CD4-positive, alpha-beta T cell (primary cell): ENCODE results near the gene VSNL1. TPM values are rescaled to one million over a fixed set of nuclear protein-coding genes. Genes with fewer than 3 reads are reported as not detected.

Source experiments
- ATAC-seq: fragments of 200-7000 bp; cut with Tn5 transposase; one replicate; pipeline ENCODE4 v1.10.0; 2022; ENCODE audit warnings: mild to moderate bottlenecking; ENCODE audit not compliant: poor library complexity
- CTCF ChIA-PET: fragments of 350-600 bp; sonication (Branson Sonifier 250); formaldehyde crosslinking; loops from one replicate; lab custom pipeline; 2021; ENCODE audit warnings: antibody characterized with exemption, inconsistent platforms; lab: Charles Lee
- POLR2A ChIA-PET: fragments of 350-600 bp; sonication (Branson Sonifier 250); formaldehyde crosslinking; loops from one replicate; lab custom pipeline; 2021; ENCODE audit warnings: antibody characterized with exemption, inconsistent platforms; lab: Charles Lee
- DNase-seq, 14 experiments: peaks; one replicate each; pipeline ENCODE4 v3.0.0-alpha.2; 2013 to 2020; ENCODE audit warnings: mixed read lengths in 2 of 14
- H3K27ac ChIP-seq, 2 donors: one replicate each; pipeline versions ENCODE4 v1.5.1 to v1.7.0; 2013; ENCODE audit warnings: low read length in 2 of 2, low read depth in 1 of 2, mild to moderate bottlenecking in 1 of 2
- H3K27me3 ChIP-seq, 2 experiments: 1 replicate in 1 of 2; 2 replicates in 1 of 2; pipeline versions ENCODE4 v1.6.1 to v1.7.0; 2013; ENCODE audit warnings: low read length in 2 of 2, control low read depth in 1 of 2, mild to moderate bottlenecking in 1 of 2, moderate library complexity in 1 of 2; ENCODE audit not compliant: insufficient read depth in 2 of 2, control insufficient read depth in 1 of 2
- H3K36me3 ChIP-seq: one replicate; pipeline ENCODE4 v1.6.1; 2013; ENCODE audit warnings: low read length, control low read depth; ENCODE audit not compliant: insufficient read depth
- H3K4me1 ChIP-seq: one replicate; pipeline ENCODE4 v1.6.1; 2013; ENCODE audit warnings: low read length, control low read depth; ENCODE audit not compliant: insufficient read depth
- H3K4me3 ChIP-seq: one replicate; pipeline ENCODE4 v1.5.1; 2013; ENCODE audit warnings: mild to moderate bottlenecking, low read length, moderate library complexity
- H3K9me3 ChIP-seq, 2 experiments: 1 replicate in 1 of 2; 2 replicates in 1 of 2; pipeline versions ENCODE4 v1.6.1 to v1.7.0; 2013; ENCODE audit warnings: low read length in 2 of 2, mild to moderate bottlenecking in 2 of 2, control low read depth in 1 of 2, moderate library complexity in 1 of 2; ENCODE audit not compliant: control insufficient read depth in 1 of 2, insufficient read depth in 1 of 2
- H3K27ac Mint-ChIP-seq: one replicate; pipeline ENCODE4 v1.8.0; 2020; ENCODE audit warnings: mixed read lengths
- H3K27me3 Mint-ChIP-seq: one replicate; pipeline ENCODE4 v1.8.0; 2021; ENCODE audit warnings: mixed read lengths
- H3K36me3 Mint-ChIP-seq: one replicate; pipeline ENCODE4 v1.8.0; 2021; ENCODE audit warnings: low read depth, mixed read lengths
- H3K4me1 Mint-ChIP-seq: one replicate; pipeline ENCODE4 v1.8.0; 2021; ENCODE audit warnings: low read depth, mixed read lengths
- H3K4me3 Mint-ChIP-seq: one replicate; pipeline ENCODE4 v1.8.0; 2020; ENCODE audit warnings: mild to moderate bottlenecking, mixed read lengths
- H3K9me3 Mint-ChIP-seq: one replicate; pipeline ENCODE4 v1.8.0; 2020; ENCODE audit warnings: mixed read lengths
- intact Hi-C, 2 experiments: fragments of 100-400 bp; cut with DNase I in 1 of 2; cut with micrococcal nuclease in 1 of 2; formaldehyde crosslinking; loops; one replicate each; pipeline versions ENCODE4 v1.15.1 to v1.9.0; 2023 to 2025; cut with DNase I, micrococcal nuclease
- total RNA-seq, 174 experiments: library from RNA in 2 of 174; stranded (reverse) in 2 of 174; gene quantifications; one replicate each; pipeline ENCODE4 v1.2.3 and lab custom pipeline; 2021 to 2026
- TF ChIP-seq, protein P1 (sequence below): fragments of 200-600 bp; IDR thresholded peaks from one replicate; pipeline ENCODE4 v1.8.0; 2022; ENCODE audit warnings: antibody characterized with exemption, mild to moderate bottlenecking

The VSNL1 gene
- total RNA-seq, 2 experiments from 2014 or later: not detected

DNA sequence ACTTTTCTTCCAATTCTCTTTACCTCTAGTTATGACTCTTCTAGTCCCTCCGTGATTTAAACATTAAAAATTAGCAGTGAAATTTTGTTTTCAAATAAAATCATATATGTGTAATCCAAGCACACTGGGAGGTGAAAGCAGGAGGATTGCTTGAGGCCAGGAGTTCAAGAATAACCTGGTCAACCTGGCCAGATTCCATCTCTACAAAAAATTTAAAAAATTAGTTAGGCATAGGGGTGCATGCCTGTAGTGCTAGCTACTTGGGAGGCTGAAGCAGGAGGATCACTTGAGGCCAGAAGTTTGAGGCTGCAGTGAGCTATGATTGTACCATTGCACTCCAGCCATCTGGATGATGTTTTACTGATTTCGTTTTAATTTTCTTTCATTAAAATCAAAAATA, 7.0 kb upstream of the VSNL1 start:
- Mint-ChIP-seq H3K4me1 (no peaks in the 10 kb centered on the region), H3K27ac (no peak overlapping the region), H3K36me3 (no peaks in the 10 kb centered on the region), H3K27me3 (peaks cover 33% of the 10 kb centered on the region), H3K4me3 (no peak overlapping the region), H3K9me3 (no peaks in the 10 kb centered on the region)
- DNase-seq (no peak), ATAC-seq (no peak)
- TF ChIP-seq, protein P1, sequence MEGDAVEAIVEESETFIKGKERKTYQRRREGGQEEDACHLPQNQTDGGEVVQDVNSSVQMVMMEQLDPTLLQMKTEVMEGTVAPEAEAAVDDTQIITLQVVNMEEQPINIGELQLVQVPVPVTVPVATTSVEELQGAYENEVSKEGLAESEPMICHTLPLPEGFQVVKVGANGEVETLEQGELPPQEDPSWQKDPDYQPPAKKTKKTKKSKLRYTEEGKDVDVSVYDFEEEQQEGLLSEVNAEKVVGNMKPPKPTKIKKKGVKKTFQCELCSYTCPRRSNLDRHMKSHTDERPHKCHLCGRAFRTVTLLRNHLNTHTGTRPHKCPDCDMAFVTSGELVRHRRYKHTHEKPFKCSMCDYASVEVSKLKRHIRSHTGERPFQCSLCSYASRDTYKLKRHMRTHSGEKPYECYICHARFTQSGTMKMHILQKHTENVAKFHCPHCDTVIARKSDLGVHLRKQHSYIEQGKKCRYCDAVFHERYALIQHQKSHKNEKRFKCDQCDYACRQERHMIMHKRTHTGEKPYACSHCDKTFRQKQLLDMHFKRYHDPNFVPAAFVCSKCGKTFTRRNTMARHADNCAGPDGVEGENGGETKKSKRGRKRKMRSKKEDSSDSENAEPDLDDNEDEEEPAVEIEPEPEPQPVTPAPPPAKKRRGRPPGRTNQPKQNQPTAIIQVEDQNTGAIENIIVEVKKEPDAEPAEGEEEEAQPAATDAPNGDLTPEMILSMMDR: no peak
- Histone ChIP-seq H3K27ac (no peak overlapping the region), H3K4me1 (no peaks in the 10 kb centered on the region), H3K4me3 (no peak overlapping the region), H3K9me3 (no peaks in the 10 kb centered on the region), H3K36me3 (no peaks in the 10 kb centered on the region), H3K27me3 (peaks cover 12 to 15% of the 10 kb centered on the region in 2 experiments)
- ChIA-PET POLR2A (no interaction called here), CTCF (no interaction called here)
- intact Hi-C loops: no loop called here

DNA sequence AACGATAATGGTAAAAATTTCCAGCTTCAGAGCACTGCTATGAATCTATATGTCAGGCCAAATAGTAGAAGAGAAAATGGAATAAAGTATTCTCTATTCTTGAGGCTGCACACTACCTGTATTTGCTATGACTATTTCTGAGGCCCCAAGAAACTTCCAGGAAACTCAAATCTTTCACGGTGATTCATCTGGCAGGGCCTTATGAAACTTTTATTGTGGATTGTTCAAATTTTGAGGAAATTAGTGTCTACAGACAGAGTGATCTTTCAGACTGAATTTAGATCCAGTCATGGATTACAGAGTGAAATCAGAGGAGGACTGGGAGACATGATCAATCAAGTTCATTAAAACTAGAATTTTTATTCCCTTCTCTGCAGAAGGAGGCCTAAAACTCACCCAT, 4.1 kb upstream of the VSNL1 start:
- H3K9me3 ChIP-seq: peaks cover 0 to 9% of the 10 kb centered on the region in 2 experiments
- H3K27me3 Mint-ChIP-seq: peaks cover 56% of the 10 kb centered on the region
- H3K4me3 Mint-ChIP-seq: no peak overlapping the region
- ATAC-seq (no peak), DNase-seq (no peak)
- no peaks in the 10 kb centered on the region for H3K4me1 ChIP-seq
- no peaks in the 10 kb centered on the region for H3K9me3 Mint-ChIP-seq
- ChIA-PET CTCF (no interaction called here), POLR2A (no interaction called here)
- no peak overlapping the region for H3K27ac Mint-ChIP-seq
- TF ChIP-seq, protein P1: no peak
- intact Hi-C loops: no loop called here
- H3K4me1 Mint-ChIP-seq: no peaks in the 10 kb centered on the region
- H3K36me3 Mint-ChIP-seq: no peaks in the 10 kb centered on the region
- no peaks in the 10 kb centered on the region for H3K36me3 ChIP-seq
- peaks cover 29 to 37% of the 10 kb centered on the region in 2 experiments for H3K27me3 ChIP-seq
- H3K27ac ChIP-seq: no peak overlapping the region
- H3K4me3 ChIP-seq: no peak overlapping the region

DNA sequence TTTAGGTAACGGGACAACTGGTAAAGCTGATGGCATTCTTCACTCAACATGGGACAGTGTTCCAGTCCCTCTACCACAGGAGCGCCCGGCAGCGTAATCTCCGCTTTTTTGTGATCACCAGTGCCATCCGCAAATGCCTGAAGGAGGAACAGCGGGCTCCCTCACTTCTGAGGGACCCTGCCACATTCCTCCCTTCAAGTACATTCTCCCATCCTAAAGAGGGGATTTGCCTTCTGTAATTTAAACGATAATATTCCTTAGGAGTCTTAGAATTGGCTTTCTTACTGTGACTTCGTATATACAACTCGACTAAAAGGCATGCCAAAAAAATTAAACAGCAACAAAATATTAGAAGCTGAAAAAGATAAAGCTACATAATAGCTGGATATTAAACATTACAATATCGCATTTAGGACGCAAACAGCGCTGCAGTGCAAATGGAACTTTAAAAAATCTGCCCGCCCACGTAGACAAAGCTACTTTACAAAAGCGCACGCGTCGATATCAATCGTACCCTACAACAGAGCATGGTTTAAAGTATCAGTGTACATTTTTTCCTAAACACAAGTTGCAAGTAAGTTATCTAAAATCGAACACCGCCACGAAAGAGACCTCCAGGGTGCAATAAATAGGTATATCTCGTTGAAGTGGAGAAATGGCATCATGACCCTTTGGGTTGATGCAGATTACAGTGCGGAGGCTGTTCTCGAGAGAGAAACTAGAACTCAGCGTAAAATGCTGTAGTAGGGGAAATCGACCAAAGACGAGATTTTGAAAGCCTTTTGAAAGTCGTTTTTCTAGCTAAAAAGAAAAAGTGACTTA, 2.3 kb upstream of the VSNL1 start:
- Mint-ChIP-seq H3K4me1 (no peaks in the 10 kb centered on the region), H3K27ac (no peak overlapping the region), H3K9me3 (no peaks in the 10 kb centered on the region), H3K36me3 (no peaks in the 10 kb centered on the region), H3K27me3 (peaks cover 73% of the 10 kb centered on the region), H3K4me3 (no peak overlapping the region)
- Histone ChIP-seq H3K27me3 (peaks cover 37 to 50% of the 10 kb centered on the region in 2 experiments), H3K9me3 (peaks cover 0 to 9% of the 10 kb centered on the region in 2 experiments), H3K4me1 (no peaks in the 10 kb centered on the region), H3K4me3 (no peak overlapping the region), H3K36me3 (no peaks in the 10 kb centered on the region), H3K27ac (no peak overlapping the region)
- DNase-seq: no peak
- ATAC-seq: no peak
- ChIA-PET POLR2A (no interaction called here), CTCF (no interaction called here)
- TF ChIP-seq, protein P1: no peak
- intact Hi-C loops: no loop called here
